GM12878 (cell line): Measurements from ENCODE around the gene ADA. TPM values are rescaled to one million over a fixed set of nuclear protein-coding genes. Genes with fewer than 3 reads are reported as not detected.

Source experiments
- ASH2L ChIP-seq: fragments of 300-600, 200-600 bp; sonication (generic); IDR thresholded peaks from 2 replicates; pipeline ENCODE4 v1.6.1; 2017; ENCODE audit warnings: low read depth, mild to moderate bottlenecking, borderline replicate concordance
- CREB1 ChIP-seq: IDR thresholded peaks from 2 replicates; pipeline ENCODE4 v1.6.1; 2012; ENCODE audit warnings: low read depth, mild to moderate bottlenecking, inconsistent platforms
- EED ChIP-seq: sonication (generic); IDR thresholded peaks from 2 replicates; pipeline ENCODE4 v1.6.1; 2016; ENCODE audit warnings: antibody characterized with exemption, low read depth
- FOXM1 ChIP-seq: IDR thresholded peaks from 2 replicates; pipeline ENCODE4 v1.6.1; 2012; ENCODE audit warnings: low read depth, mild to moderate bottlenecking, inconsistent platforms, low read length, moderate library complexity
- HDAC6 ChIP-seq: fragments of 200-600 bp; sonication (generic); IDR thresholded peaks from one replicate; pipeline ENCODE4 v1.8.0; 2017; ENCODE audit warnings: antibody characterized with exemption; ENCODE audit not compliant: unreplicated experiment
- IKZF2 ChIP-seq, 2 experiments: fragments of 450-650 bp; IDR thresholded peaks; 2 replicates each; pipeline ENCODE4 v1.6.1; 2017; ENCODE audit warnings: mild to moderate bottlenecking in 2 of 2, moderate library complexity in 2 of 2
- IRF4 ChIP-seq: IDR thresholded peaks from 2 replicates; pipeline ENCODE4 v1.6.1; 2011; ENCODE audit warnings: low read depth, low read length
- MAX ChIP-seq: IDR thresholded peaks from 2 replicates; pipeline ENCODE4 v1.6.1; 2012; ENCODE audit warnings: low read depth, low read length, improper control_type of control experiment
- MTA2 ChIP-seq: fragments of 450-650 bp; IDR thresholded peaks from 2 replicates; pipeline ENCODE4 v1.6.1; 2016; ENCODE audit warnings: low read depth, mild to moderate bottlenecking, moderate library complexity
- NBN ChIP-seq: fragments of 450-650 bp; IDR thresholded peaks from 2 replicates; pipeline ENCODE4 v1.6.1; 2016
- NRF1 ChIP-seq: conservative IDR thresholded peaks from 2 replicates; pipeline ENCODE4 v1.6.1; 2011; ENCODE audit warnings: mild to moderate bottlenecking, low read depth, low read length, improper control_type of control experiment
- PAX8 ChIP-seq: fragments of 450-650 bp; IDR thresholded peaks from 2 replicates; pipeline ENCODE4 v1.6.1; 2017; ENCODE audit warnings: mild to moderate bottlenecking, moderate library complexity
- RBBP5 ChIP-seq: fragments of 200-600 bp; sonication (generic); conservative IDR thresholded peaks from 2 replicates; pipeline ENCODE4 v1.6.1; 2016
- REST ChIP-seq: IDR thresholded peaks from 2 replicates; pipeline ENCODE4 v1.6.1; 2012; ENCODE audit warnings: mild to moderate bottlenecking, low read depth, low read length
- SMAD5 ChIP-seq: IDR thresholded peaks from 2 replicates; pipeline ENCODE4 v1.6.1; 2016; ENCODE audit warnings: antibody characterized with exemption, low read depth
- STAT1 ChIP-seq: fragments of 450-650 bp; conservative IDR thresholded peaks from 2 replicates; pipeline ENCODE4 v1.6.1; 2014; ENCODE audit warnings: antibody characterized with exemption, mild to moderate bottlenecking
- STAT3 ChIP-seq: IDR thresholded peaks from 2 replicates; pipeline ENCODE4 v1.6.1; 2011; ENCODE audit warnings: low read depth, low read length, improper control_type of control experiment
- ZBED1 ChIP-seq: IDR thresholded peaks from 2 replicates; pipeline ENCODE4 v1.6.1; 2016; ENCODE audit warnings: borderline replicate concordance
- ZNF622 ChIP-seq: fragments of 450-650 bp; IDR thresholded peaks from 2 replicates; pipeline ENCODE4 v1.6.1; 2017; ENCODE audit warnings: mild to moderate bottlenecking, inconsistent platforms
- polyA plus RNA-seq, 11 experiments: library from polyadenylated mRNA; depleted of rRNA in 4 of 11; unstranded in 6 of 11; stranded (reverse) in 5 of 11; fragments of >200 nt; fragmentation: Nextera tagmentation in 4 of 11; fragmentation: Illumina TruSeq in 1 of 11; extraction: Ambion mirVana in 4 of 11; extraction: Trizol in 1 of 11; gene quantifications; 1 replicate in 1 of 11; 2 replicates in 10 of 11; pipeline versions ENCODE4 v1.2.1 to v1.2.3, GENCODE V29; 2011 to 2016; ENCODE audit warnings: inconsistent platforms in 2 of 11, missing spikeins in 2 of 11, low read depth in 1 of 11
- total RNA-seq, 4 experiments: library from RNA; depleted of rRNA in 3 of 4; stranded (reverse); fragments of >200 nt in 3 of 4; fragmentation: Illumina TruSeq in 1 of 4; extraction: Trizol in 1 of 4; gene quantifications; 2 replicates each; pipeline versions ENCODE4 v1.2.1 to v1.2.3, GENCODE V29; 2013 to 2021
- TF ChIP-seq, protein P1 (sequence below): fragments of 150-350 bp; IDR thresholded peaks from 2 replicates; pipeline ENCODE4 v1.6.1; 2014; ENCODE audit warnings: mild to moderate bottlenecking, low read depth, low read length
- TF ChIP-seq, protein P2 (sequence below): fragments of 450-650 bp; IDR thresholded peaks from 2 replicates; pipeline ENCODE4 v1.6.1; 2017; ENCODE audit warnings: mild to moderate bottlenecking, low read depth, inconsistent platforms; ENCODE audit not compliant: poor library complexity, severe bottlenecking
- TF ChIP-seq, protein P3 (sequence below): IDR thresholded peaks from 2 replicates; pipeline ENCODE4 v1.6.1; 2011; ENCODE audit warnings: low read depth, mild to moderate bottlenecking, low read length, moderate library complexity, borderline replicate concordance; ENCODE audit errors: extremely low read depth

ADA gene
- total and polyA plus RNA-seq, 10 of the 15 experiments (the other 5 are each of a cell fraction or from before 2014, with no cell fraction given): 40.9 to 217 (median 90.8) TPM

DNA sequence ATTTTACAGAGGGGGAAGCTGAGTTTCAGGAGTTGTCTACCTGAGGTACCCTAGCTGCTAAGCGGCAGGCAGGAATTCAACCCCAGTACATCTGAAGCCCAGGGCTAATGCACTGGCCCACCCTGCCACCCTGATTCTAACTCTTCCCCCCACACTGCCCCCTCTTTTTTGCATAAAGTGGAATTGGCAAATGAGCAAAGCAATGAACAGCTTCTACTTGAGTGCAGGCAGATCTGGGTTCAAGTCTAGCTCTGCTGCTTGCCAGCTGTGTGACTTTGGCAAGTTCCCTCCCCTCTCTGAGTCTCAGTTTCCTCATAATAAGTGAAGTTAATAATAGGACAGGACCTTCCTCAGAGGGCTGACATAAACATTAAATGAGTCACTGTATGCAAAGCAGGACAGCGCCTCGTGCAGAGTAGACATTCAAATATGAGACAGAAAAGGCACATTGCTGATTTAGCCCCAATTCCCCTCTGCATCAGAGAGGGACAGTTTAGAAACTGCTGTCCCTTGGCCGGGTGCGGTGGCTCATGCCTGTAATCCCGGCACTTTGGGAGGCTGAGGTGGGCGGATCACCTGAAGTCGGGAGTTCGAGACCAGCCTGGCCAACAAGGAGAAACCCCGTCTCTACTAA is 4.7 kb downstream of the ADA start (continued):
- no peak for TF ChIP-seq ZNF622
- TF ChIP-seq NBN: peak; percentile 69; the same call in 1 of the 2 replicates
- TF ChIP-seq CREB1: no peak
- no peak for TF ChIP-seq NRF1
- no peak for TF ChIP-seq STAT1
- no peak for TF ChIP-seq HDAC6
- TF ChIP-seq MTA2: 0 out of 2 replicates have a peak, but pooled peaks have one; percentile 4
- no peak for TF ChIP-seq FOXM1
- TF ChIP-seq IRF4: 0 out of 2 replicates have a peak, but pooled peaks have one; percentile 3
- TF ChIP-seq SMAD5: no peak
- TF ChIP-seq IKZF2 (IDR thresholded peaks at IDR 0.05): peak; percentile 11 to 15; a peak in 3 of 4 replicates
- peak; percentile 67; the same call in 1 of the 2 replicates for TF ChIP-seq ZBED1
- TF ChIP-seq EED: no peak
- TF ChIP-seq STAT3: no peak
- no peak for TF ChIP-seq REST
- no peak for TF ChIP-seq PAX8
- TF ChIP-seq, protein P1, sequence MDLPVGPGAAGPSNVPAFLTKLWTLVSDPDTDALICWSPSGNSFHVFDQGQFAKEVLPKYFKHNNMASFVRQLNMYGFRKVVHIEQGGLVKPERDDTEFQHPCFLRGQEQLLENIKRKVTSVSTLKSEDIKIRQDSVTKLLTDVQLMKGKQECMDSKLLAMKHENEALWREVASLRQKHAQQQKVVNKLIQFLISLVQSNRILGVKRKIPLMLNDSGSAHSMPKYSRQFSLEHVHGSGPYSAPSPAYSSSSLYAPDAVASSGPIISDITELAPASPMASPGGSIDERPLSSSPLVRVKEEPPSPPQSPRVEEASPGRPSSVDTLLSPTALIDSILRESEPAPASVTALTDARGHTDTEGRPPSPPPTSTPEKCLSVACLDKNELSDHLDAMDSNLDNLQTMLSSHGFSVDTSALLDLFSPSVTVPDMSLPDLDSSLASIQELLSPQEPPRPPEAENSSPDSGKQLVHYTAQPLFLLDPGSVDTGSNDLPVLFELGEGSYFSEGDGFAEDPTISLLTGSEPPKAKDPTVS: no peak
- TF ChIP-seq ASH2L: no peak
- no peak for TF ChIP-seq RBBP5
- peak; percentile 60; the same call in 1 of the 2 replicates for TF ChIP-seq MAX
- TF ChIP-seq, protein P2, sequence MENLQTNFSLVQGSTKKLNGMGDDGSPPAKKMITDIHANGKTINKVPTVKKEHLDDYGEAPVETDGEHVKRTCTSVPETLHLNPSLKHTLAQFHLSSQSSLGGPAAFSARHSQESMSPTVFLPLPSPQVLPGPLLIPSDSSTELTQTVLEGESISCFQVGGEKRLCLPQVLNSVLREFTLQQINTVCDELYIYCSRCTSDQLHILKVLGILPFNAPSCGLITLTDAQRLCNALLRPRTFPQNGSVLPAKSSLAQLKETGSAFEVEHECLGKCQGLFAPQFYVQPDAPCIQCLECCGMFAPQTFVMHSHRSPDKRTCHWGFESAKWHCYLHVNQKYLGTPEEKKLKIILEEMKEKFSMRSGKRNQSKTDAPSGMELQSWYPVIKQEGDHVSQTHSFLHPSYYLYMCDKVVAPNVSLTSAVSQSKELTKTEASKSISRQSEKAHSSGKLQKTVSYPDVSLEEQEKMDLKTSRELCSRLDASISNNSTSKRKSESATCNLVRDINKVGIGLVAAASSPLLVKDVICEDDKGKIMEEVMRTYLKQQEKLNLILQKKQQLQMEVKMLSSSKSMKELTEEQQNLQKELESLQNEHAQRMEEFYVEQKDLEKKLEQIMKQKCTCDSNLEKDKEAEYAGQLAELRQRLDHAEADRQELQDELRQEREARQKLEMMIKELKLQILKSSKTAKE: peak; percentile 97
- TF ChIP-seq, protein P3, sequence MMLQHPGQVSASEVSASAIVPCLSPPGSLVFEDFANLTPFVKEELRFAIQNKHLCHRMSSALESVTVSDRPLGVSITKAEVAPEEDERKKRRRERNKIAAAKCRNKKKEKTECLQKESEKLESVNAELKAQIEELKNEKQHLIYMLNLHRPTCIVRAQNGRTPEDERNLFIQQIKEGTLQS: no peak
